NOMO-1 (cell line): Measurements from ENCODE around the gene MAB21L4.

Experiments used
- DNase-seq, 2 experiments: peaks; one replicate each; lab custom pipeline; 2025; ENCODE audit not compliant: unreplicated experiment in 2 of 2; lab: John Stamatoyannopoulos, UW

The MAB21L4 gene

GRCh38 chr2:240884745-240885144, 11.2 kb downstream of the MAB21L4 start:
- no peak for DNase-seq

GRCh38 chr2:240884221-240884620, 11.7 kb downstream of the MAB21L4 start:
- no peak for DNase-seq

GRCh38 chr2:240881913-240882312, 14.0 kb downstream of the MAB21L4 start:
- DNase-seq, result no peak

DNA sequence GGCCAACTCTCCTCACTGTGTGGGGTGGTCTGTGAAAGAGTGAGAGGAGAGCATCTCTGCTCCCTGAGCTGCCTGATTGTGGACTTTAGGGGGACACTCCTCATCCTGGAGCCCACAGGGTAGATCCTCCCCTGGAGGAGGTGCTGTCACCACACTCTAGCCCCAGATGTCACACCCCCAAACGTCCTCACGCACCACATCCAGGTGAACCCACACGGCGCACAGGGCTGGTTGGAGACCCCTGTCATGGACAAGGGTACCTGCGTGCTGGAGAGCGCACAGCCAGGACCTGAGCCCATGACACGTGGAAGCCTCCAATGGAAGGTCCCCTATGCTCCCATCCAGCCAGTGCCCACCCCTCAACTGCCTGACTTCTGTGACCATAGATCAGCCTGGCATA, 16.9 kb downstream of the MAB21L4 start:
- no peak for DNase-seq

DNA sequence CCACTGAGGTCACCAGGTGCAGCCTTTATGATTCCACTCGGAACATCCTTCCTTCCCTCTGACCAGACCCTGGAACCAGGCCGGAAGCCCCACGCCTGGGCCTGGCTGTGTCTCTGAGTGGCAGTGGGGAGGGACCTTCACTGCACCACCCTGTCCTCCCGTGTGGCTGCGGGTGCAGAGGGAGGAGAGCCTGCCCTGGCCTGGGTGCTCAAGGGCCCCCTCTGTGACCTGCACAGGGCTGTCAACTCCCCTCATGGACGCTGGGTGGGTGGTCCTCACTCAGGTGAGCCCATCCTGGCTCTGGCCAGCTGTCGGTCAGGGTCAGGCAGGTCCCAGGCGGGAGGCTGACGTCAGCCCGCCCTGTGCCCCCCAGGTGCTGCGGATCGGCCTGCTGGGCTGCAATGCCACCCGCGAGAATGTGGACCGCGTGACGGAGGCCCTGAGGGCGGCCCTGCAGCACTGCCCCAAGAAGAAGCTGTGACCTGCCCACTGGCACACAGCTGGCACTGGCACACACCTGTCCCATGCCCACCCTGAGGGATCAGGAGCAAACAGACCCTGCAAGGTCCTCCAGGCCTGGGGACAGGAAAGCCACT, 17.5 kb downstream of the MAB21L4 start:
- DNase-seq, result no peak

GRCh38 chr2:240877460-240878340, 18.3 kb downstream of the MAB21L4 start:
- no peak for DNase-seq

GRCh38 chr2:240876475-240877251, 19.3 kb downstream of the MAB21L4 start:
- DNase-seq, result no peak

- no peak for DNase-seq
These were observed 19.9 kb downstream of the MAB21L4 start for GRCh38 chr2:240876035-240876474.

- no peak for DNase-seq
These were observed 20.5 kb downstream of the MAB21L4 start for GRCh38 chr2:240875228-240876034.

DNA sequence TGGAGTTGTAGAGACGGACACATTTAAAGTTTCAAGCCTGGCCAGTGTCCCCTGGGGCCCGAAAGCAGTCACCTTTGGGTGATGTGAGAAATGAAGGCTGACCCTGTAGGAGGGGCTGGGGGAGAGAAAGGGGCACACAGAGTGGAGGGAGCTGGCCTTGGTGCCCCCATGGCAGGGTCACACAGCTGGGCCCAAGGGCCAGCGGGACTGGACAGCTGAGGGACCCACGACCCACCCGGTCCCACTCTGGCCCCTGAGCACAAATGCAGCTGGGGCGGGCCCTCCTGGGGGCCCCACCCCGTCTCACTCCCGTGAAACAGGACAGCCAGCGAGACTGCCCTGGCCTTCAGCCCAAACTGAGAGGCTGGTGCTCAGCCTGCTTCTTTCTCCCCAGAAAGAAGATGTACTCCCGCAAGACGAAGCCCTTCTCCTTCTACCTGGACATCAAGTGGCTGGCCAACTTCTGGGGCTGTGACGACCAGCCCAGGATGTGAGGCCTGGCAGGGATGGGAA, 21.2 kb downstream of the MAB21L4 start:
- DNase-seq, result no peak

DNA sequence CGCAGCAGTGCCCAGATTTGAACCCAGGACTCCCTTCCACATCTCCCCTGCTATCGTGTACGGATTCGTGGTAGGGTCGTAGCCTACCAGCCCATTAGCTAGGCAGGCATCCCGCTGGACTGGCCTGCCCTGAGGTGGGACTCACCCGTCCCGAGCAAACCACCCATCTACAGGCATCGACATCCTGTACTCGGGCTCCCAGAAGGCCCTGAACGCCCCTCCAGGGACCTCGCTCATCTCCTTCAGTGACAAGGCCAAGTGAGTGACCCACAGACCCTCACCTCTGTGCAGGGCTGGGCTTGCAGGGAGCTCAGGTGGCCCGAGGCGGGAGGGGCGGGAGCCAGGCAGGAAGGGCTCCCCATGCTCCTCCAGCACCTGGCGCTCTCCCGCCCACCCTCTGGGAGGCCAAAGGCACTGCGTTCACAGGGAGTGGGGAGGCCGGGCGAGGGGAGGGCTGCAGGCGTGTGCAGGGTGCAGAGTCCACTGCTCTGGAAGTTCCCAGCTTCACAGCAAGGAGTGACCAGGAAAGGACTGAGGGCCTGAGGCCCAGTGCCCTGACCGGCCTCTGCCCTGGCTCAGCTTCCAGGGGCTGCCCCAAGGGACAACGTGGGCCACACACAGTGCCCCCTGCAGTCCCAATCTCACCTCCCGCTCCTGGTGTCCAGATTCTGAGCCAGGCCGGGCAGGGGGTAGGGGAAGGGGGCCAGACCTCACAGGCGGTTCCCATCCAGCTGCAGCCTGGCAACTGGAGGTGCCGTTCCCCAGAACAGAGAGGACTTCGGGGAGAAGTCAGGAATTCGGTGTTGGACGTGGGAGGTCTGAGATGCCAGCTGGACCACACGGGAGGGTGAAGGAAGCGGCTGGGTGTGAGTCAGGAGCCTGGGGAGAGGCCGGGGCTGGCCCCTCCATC, 21.9 kb downstream of the MAB21L4 start:
- DNase-seq, result no peak

- no peak for DNase-seq
These were observed 22.7 kb downstream of the MAB21L4 start for GRCh38 chr2:240873098-240873788.

GRCh38 chr2:240872317-240873097, 23.4 kb downstream of the MAB21L4 start:
- no peak for DNase-seq

GRCh38 chr2:240871071-240871958, 24.6 kb downstream of the MAB21L4 start:
- no peak for DNase-seq

DNA sequence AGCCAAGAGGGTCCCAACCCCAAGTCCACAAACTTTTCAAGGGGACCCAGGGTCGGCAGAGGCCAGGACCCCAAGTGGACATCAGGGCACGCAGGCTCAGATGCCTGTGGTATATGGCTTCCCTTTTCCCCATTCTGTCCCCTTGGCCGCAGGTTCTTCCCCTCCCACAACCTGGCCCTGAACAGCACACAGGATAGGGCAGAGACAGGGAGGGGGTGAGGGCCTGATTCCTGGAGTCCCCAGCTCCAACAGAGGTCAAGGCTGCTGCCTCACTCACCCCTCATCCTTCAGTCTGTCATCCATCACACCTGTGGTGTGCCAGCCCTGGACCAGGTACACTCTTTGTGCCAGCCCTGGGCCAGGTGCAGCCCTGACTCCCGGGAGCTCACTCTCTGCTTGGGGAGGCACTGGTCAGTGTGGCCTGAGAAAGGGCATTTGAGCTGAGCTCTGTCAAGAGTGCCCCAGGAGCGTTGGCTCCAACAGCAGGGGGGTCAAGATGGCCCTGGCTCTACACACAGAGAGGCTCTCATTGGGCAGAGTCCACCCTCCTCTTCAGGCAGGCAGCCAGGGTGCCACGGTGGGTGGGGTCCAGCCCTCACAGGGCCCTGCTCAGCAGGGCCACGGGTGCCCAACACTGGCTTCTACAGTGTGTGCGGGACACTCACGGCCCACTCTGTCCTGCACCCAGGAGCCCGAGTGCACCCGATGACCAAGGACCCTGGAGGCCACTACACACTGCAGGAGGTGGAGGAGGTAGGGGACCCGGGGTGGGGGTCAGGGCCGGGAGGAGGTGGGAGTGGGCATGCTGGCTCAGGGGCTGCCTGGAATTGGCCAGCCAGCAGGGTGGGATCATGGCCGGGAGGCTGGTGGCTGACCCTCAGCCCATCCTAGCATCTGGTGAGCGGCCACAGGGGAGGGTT, 25.7 kb downstream of the MAB21L4 start:
- no peak for DNase-seq
